ENCODE results near the gene PDGFRB. TPM values are rescaled to one million over a fixed set of nuclear protein-coding genes. Genes with fewer than 3 reads are reported as not detected.

Gene PDGFRB
- total and polyA plus RNA-seq, 2 of the 8 experiments (the other 6 are each of a cell fraction or from before 2014, with no cell fraction given) = 4.2 to 13.7 TPM

- TF ChIP-seq CHD7 (IDR thresholded peaks at IDR 0.05; ENCODE audit: insufficient replicate concordance, low read length) (no peak), CBX8 (IDR thresholded peaks at IDR 0.05; ENCODE audit: borderline replicate concordance, low read depth, low read length) (no peak), CEBPB (IDR thresholded peaks at IDR 0.05; ENCODE audit: low read depth, low read length) (no peak), CREB1 (IDR thresholded peaks at IDR 0.05) (no peak), SAP30 (IDR thresholded peaks at IDR 0.05; ENCODE audit: insufficient read depth, insufficient replicate concordance, low read length) (no peak), SP2 (IDR thresholded peaks at IDR 0.05; ENCODE audit: low read length) (no peak), PHF8 (conservative IDR thresholded peaks at IDR 0.05; ENCODE audit: low read depth, low read length) (no peak), RFX5 (IDR thresholded peaks at IDR 0.05; ENCODE audit: borderline replicate concordance, low read depth, low read length) (no peak), SUZ12 (IDR thresholded peaks at IDR 0.05; ENCODE audit: low read length) (no peak)
Measured at GRCh38 chr5:150064681-150065220, 90.9 kb downstream of the PDGFRB start (continued).

Data from H1 (cell line).